H1 (cell line): ENCODE results near the gene SH2B2. TPM values are rescaled to one million over a fixed set of nuclear protein-coding genes. Genes with fewer than 3 reads are reported as not detected.

Experiments used
- CTCF ChIA-PET: fragments of 300-600 bp; sonication (Branson Sonifier 250); formaldehyde crosslinking; loops from one replicate; lab custom pipeline; 2021; ENCODE audit not compliant: partially characterized antibody; lab: Charles Lee
- POLR2A ChIA-PET: fragments of 300-600 bp; sonication (Branson Sonifier 250); formaldehyde crosslinking; loops from one replicate; lab custom pipeline; 2021; ENCODE audit warnings: inconsistent platforms; ENCODE audit not compliant: partially characterized antibody; lab: Charles Lee
- DNase-seq, 2 experiments: peaks; one replicate each; pipeline versions ENCODE4 v3.0.0 to v3.0.0-alpha.2; 2010 to 2022; ENCODE audit warnings: low spot score in 2 of 2, low read depth in 1 of 2, mixed read lengths in 1 of 2
- FAIRE-seq: peaks from 2 replicates; lab custom pipeline; 2011; peaks lifted over from hg19 to GRCh38; lab: Jason Lieb, UNC
- H2AFZ ChIP-seq: 2 replicates; pipeline ENCODE4 v1.8.1; 2012; ENCODE audit warnings: low read length, inconsistent platforms
- H2AK5ac ChIP-seq: 2 replicates; pipeline ENCODE4 v1.6.1; 2013; ENCODE audit warnings: low read depth, low read length
- H2BK120ac ChIP-seq: replicated peaks from 2 replicates; pipeline ENCODE3; 2013; ENCODE audit warnings: low read depth, low read length, inconsistent platforms
- H2BK12ac ChIP-seq: 2 replicates; pipeline ENCODE4 v1.6.1; 2013; ENCODE audit warnings: low read depth, low read length
- H2BK15ac ChIP-seq: 2 replicates; pipeline ENCODE4 v1.6.1; 2013; ENCODE audit warnings: low read length
- H2BK20ac ChIP-seq: 2 replicates; pipeline ENCODE4 v1.6.1; 2013; ENCODE audit warnings: low read length
- H2BK5ac ChIP-seq: 2 replicates; pipeline ENCODE4 v1.6.1; 2013; ENCODE audit warnings: low read depth, low read length
- H3K14ac ChIP-seq: 2 replicates; pipeline ENCODE4 v1.6.1; 2013; ENCODE audit warnings: inconsistent platforms; ENCODE audit not compliant: insufficient read length
- H3K18ac ChIP-seq: 2 replicates; pipeline ENCODE4 v1.6.1; 2013; ENCODE audit warnings: low read length; ENCODE audit errors: extremely low read depth
- H3K23ac ChIP-seq: 2 replicates; pipeline ENCODE4 v1.6.1; 2013; ENCODE audit warnings: inconsistent platforms; ENCODE audit not compliant: insufficient read length
- H3K23me2 ChIP-seq: 2 replicates; pipeline ENCODE4 v1.6.1; 2013; ENCODE audit warnings: low read depth, low read length
- H3K27ac ChIP-seq: 2 replicates; pipeline ENCODE4 v1.6.1; 2011; ENCODE audit warnings: low read depth, low read length, inconsistent platforms
- H3K27me3 ChIP-seq, 4 experiments: replicated peaks in 1 of 4; 1 replicate in 1 of 4; 2 replicates in 3 of 4; pipeline versions ENCODE4 v1.6.1 to v1.8.1; 2011 to 2013; ENCODE audit warnings: low read length in 3 of 4, mild to moderate bottlenecking in 3 of 4, inconsistent platforms in 2 of 4, mixed read lengths in 2 of 4, moderate library complexity in 1 of 4; ENCODE audit not compliant: control insufficient read depth in 3 of 4, insufficient read depth in 3 of 4; ENCODE audit errors: extremely low read depth in 1 of 4
- H3K36me3 ChIP-seq, 4 experiments: 2 replicates each; pipeline versions ENCODE4 v1.6.1 to v1.8.1; 2011 to 2013; ENCODE audit warnings: mild to moderate bottlenecking in 4 of 4, low read length in 3 of 4, moderate library complexity in 2 of 4, control low read depth in 1 of 4, inconsistent platforms in 1 of 4; ENCODE audit not compliant: insufficient read depth in 4 of 4, control insufficient read depth in 2 of 4
- H3K4ac ChIP-seq: replicated peaks from 2 replicates; pipeline ENCODE3; 2013; ENCODE audit warnings: low read length, low read depth, mixed read lengths, inconsistent platforms; ENCODE audit not compliant: insufficient read length
- H3K4me1 ChIP-seq, 4 experiments: replicated peaks in 1 of 4; 1 replicate in 1 of 4; 2 replicates in 3 of 4; pipeline versions ENCODE4 v1.6.1 to v1.8.1; 2011 to 2013; ENCODE audit warnings: low read length in 3 of 4, inconsistent platforms in 2 of 4, mixed read lengths in 1 of 4; ENCODE audit not compliant: insufficient read depth in 4 of 4, control insufficient read depth in 3 of 4
- H3K4me2 ChIP-seq, 2 experiments: 2 replicates each; pipeline versions ENCODE4 v1.6.1 to v1.8.1; 2011 to 2013; ENCODE audit warnings: low read depth in 2 of 2, low read length in 2 of 2, control low read depth in 1 of 2, inconsistent platforms in 1 of 2, mild to moderate bottlenecking in 1 of 2; ENCODE audit not compliant: insufficient read depth in 1 of 2
- H3K4me3 ChIP-seq, 4 experiments: fragments of 200-600, 300-600 bp in 1 of 4; sonication (generic), shearing (Covaris generic), sonication (Bioruptor Twin) in 1 of 4; 2 replicates each; pipeline versions ENCODE4 v1.5.1 to v1.8.1; 2011 to 2016; ENCODE audit warnings: low read length in 4 of 4, low read depth in 3 of 4, control low read depth in 2 of 4, inconsistent platforms in 2 of 4, mild to moderate bottlenecking in 2 of 4, mixed read lengths in 1 of 4, moderate library complexity in 1 of 4; ENCODE audit not compliant: insufficient read depth in 2 of 4; ENCODE audit errors: extremely low read depth in 1 of 4
- H3K56ac ChIP-seq: replicated peaks from 2 replicates; pipeline ENCODE3; 2013; ENCODE audit warnings: low read depth, mild to moderate bottlenecking, mixed read lengths, low read length, inconsistent platforms; ENCODE audit not compliant: insufficient read length
- H3K79me1 ChIP-seq: 2 replicates; pipeline ENCODE4 v1.6.1; 2013; ENCODE audit warnings: low read depth, low read length, control low read depth
- H3K79me2 ChIP-seq, 2 experiments: 2 replicates each; pipeline versions ENCODE4 v1.6.1 to v1.8.1; 2012 to 2013; ENCODE audit warnings: low read length in 2 of 2, mild to moderate bottlenecking in 2 of 2, inconsistent platforms in 1 of 2; ENCODE audit not compliant: insufficient read depth in 2 of 2, control insufficient read depth in 1 of 2
- H3K9ac ChIP-seq, 4 experiments: replicated peaks in 1 of 4; 1 replicate in 1 of 4; 2 replicates in 3 of 4; pipeline versions ENCODE4 v1.6.1 to v1.8.1; 2011 to 2013; ENCODE audit warnings: low read depth in 3 of 4, low read length in 3 of 4, control low read depth in 2 of 4, mild to moderate bottlenecking in 2 of 4, moderate library complexity in 2 of 4, inconsistent platforms in 1 of 4; ENCODE audit errors: extremely low read depth in 1 of 4
- H3K9me3 ChIP-seq, 2 experiments: 2 replicates each; pipeline versions ENCODE4 v1.6.1 to v1.8.1; 2012 to 2013; ENCODE audit warnings: mild to moderate bottlenecking in 2 of 2, moderate library complexity in 2 of 2, control low read depth in 1 of 2, inconsistent platforms in 1 of 2, low read depth in 1 of 2, low read length in 1 of 2, mixed read lengths in 1 of 2; ENCODE audit not compliant: insufficient read depth in 2 of 2
- H4K20me1 ChIP-seq, 2 experiments: replicated peaks in 1 of 2; 2 replicates each; pipeline versions ENCODE3 to v1.8.1; 2011 to 2013; ENCODE audit warnings: inconsistent platforms in 2 of 2, low read length in 2 of 2, mild to moderate bottlenecking in 1 of 2; ENCODE audit not compliant: insufficient read depth in 2 of 2, control insufficient read depth in 1 of 2
- H4K5ac ChIP-seq: 2 replicates; pipeline ENCODE4 v1.6.1; 2013; ENCODE audit warnings: low read length, low read depth, mixed read lengths, inconsistent platforms; ENCODE audit not compliant: insufficient read length
- H4K8ac ChIP-seq: 2 replicates; pipeline ENCODE4 v1.8.0; 2013; ENCODE audit warnings: mild to moderate bottlenecking, moderate library complexity, low read length, inconsistent platforms; ENCODE audit not compliant: insufficient read depth; ENCODE audit errors: extremely low read depth
- H4K91ac ChIP-seq: replicated peaks from 2 replicates; pipeline ENCODE3; 2013; ENCODE audit warnings: low read length, mixed read lengths, inconsistent platforms; ENCODE audit not compliant: insufficient read length
- ATF2 ChIP-seq: IDR thresholded peaks from 2 replicates; pipeline ENCODE4 v1.6.1; 2012; ENCODE audit warnings: low read length, inconsistent platforms
- BCL11A ChIP-seq, 2 experiments: IDR thresholded peaks; one replicate each; pipeline ENCODE4 v1.6.1; 2011; ENCODE audit warnings: low read depth in 2 of 2, low read length in 2 of 2, mild to moderate bottlenecking in 2 of 2
- NANOG ChIP-seq: IDR thresholded peaks from 2 replicates; pipeline ENCODE4 v1.6.1; 2011; ENCODE audit warnings: low read length, low read depth, mild to moderate bottlenecking, inconsistent platforms; ENCODE audit not compliant: insufficient read depth, poor library complexity, severe bottlenecking
- SRF ChIP-seq: IDR thresholded peaks from 2 replicates; pipeline ENCODE4 v1.6.1; 2011; ENCODE audit warnings: mild to moderate bottlenecking, low read depth, low read length, moderate library complexity
- WGBS, 2 experiments: shearing (Covaris generic) in 1 of 2; methylation state at CpG; one replicate each; pipeline versions ENCODE4 v1.1.6 to v1.1.7; 2013 to 2015; ENCODE audit warnings: low lambda C conversion rate in 2 of 2, mixed read lengths in 2 of 2, inconsistent platforms in 1 of 2, low coverage in 1 of 2, missing lambda C conversion rate in 1 of 2; ENCODE audit not compliant: insufficient replicate concordance in 2 of 2, insufficient coverage in 1 of 2, insufficient read length in 1 of 2; ENCODE audit errors: extremely low coverage in 1 of 2, missing lambda C conversion rate in 1 of 2; 5-methylcytosine and 5-hydroxymethylcytosine counted together
- polyA plus RNA-seq, 7 experiments: library from polyadenylated mRNA; depleted of rRNA in 3 of 7; stranded (reverse) in 5 of 7; unstranded in 2 of 7; fragments of >200 nt in 5 of 7; fragments of 200-250 nt in 2 of 7; gene quantifications; 1 replicate in 5 of 7; 2 replicates in 1 of 7; 4 replicates in 1 of 7; pipeline versions ENCODE4 v1.2.1 to v1.2.3, GENCODE V29; 2011 to 2013; ENCODE audit warnings: missing spikeins in 2 of 7, mixed read lengths in 2 of 7
- total RNA-seq: library from RNA; stranded (reverse); fragmentation: NEBNext Ultra II Directional; extraction: Animal tissue kit (Norgen Biotek cat#: 25700); gene quantifications from 2 replicates; pipeline ENCODE4 v1.2.1, GENCODE V29; 2021

Gene SH2B2
- total and polyA plus RNA-seq, 2 of the 8 experiments (the other 6 are each of a cell fraction or from before 2014, with no cell fraction given): 11.5 to 18.7 TPM

GRCh38 chr7:102280521-102280920, 6.1 kb upstream of the SH2B2 start:
- TF ChIP-seq ATF2 (no peak), SRF (no peak), NANOG (no peak), BCL11A (IDR thresholded peaks at IDR 0.05; ENCODE audit: low read depth in 2 of 2, low read length in 2 of 2) (no peak)
- no peak overlapping the region for H2AFZ ChIP-seq
- no peak overlapping the region for H3K27ac ChIP-seq
- no peak overlapping the region for H2BK15ac ChIP-seq
- H2AK5ac ChIP-seq: no peak overlapping the region
- peaks cover 0 to 4% (median 2%) of the 10 kb centered on the region in 4 experiments; a peak in 3 of 7 replicates for H3K27me3 ChIP-seq
- no peak overlapping the region for H2BK120ac ChIP-seq
- H3K4me2 ChIP-seq: no peak overlapping the region
- ChIA-PET POLR2A (interaction anchor here (1.5 kb wide), 1 partner anchor 116 kb away, joined by 3 read pairs; no protein-coding TSS in a partner anchor), CTCF (interaction anchor here (0.9 to 7.5 kb wide), 11 partner anchors 8 to 586 kb away, joined by 3 to 118 read pairs (median 4); partner anchors contain the start of gene PRKRIP1)
- no peak overlapping the region for H4K91ac ChIP-seq
- WGBS, 2 experiments: 90% methylated on average over 4 of the region's 5 CpGs; no CpG with 5 or more reads in 1 of the 2 experiments
- no peak overlapping the region for H2BK20ac ChIP-seq
- H3K79me2 ChIP-seq: no peaks in the 10 kb centered on the region
- DNase-seq (no peak), FAIRE-seq (no peak)
- H3K36me3 ChIP-seq: no peaks in the 10 kb centered on the region
- no peak overlapping the region for H3K23ac ChIP-seq
- H3K79me1 ChIP-seq: no peaks in the 10 kb centered on the region
- H4K5ac ChIP-seq: no peak overlapping the region
- no peak overlapping the region for H2BK5ac ChIP-seq
- H3K4me1 ChIP-seq: peaks cover 2 to 12% (median 5%) of the 10 kb centered on the region in 4 experiments
- no peak overlapping the region for H3K18ac ChIP-seq
- H4K20me1 ChIP-seq: no peaks in the 10 kb centered on the region
- no peaks in the 10 kb centered on the region; the same call in 1 of the 2 replicates for H3K23me2 ChIP-seq
- no peak overlapping the region for H3K14ac ChIP-seq
- H3K9me3 ChIP-seq: no peaks in the 10 kb centered on the region
- no peak overlapping the region for H2BK12ac ChIP-seq
- H3K4ac ChIP-seq: no peak overlapping the region
- no peak overlapping the region for H3K56ac ChIP-seq
- no peak overlapping the region for H3K4me3 ChIP-seq
- H3K9ac ChIP-seq: no peak overlapping the region
- H4K8ac ChIP-seq: no peak overlapping the region
